HG03439 (cell line): ENCODE results near the gene SMIM26.
A peak's percentile ranks its signal among the peaks of the same experiment; 100 is the strongest.
"Not testable (repeated sequence)": the region's sequence is repeated elsewhere in the genome, so short reads cannot be mapped to it uniquely, and the experiment has no call there.

Experiments used
- ATAC-seq: cut with Tn5 transposase; IDR thresholded peaks from one replicate; pipeline ENCODE4 v1.9.1; 2021; ENCODE audit warnings: mild to moderate bottlenecking, moderate library complexity; ENCODE audit not compliant: unreplicated experiment

The SMIM26 gene

DNA sequence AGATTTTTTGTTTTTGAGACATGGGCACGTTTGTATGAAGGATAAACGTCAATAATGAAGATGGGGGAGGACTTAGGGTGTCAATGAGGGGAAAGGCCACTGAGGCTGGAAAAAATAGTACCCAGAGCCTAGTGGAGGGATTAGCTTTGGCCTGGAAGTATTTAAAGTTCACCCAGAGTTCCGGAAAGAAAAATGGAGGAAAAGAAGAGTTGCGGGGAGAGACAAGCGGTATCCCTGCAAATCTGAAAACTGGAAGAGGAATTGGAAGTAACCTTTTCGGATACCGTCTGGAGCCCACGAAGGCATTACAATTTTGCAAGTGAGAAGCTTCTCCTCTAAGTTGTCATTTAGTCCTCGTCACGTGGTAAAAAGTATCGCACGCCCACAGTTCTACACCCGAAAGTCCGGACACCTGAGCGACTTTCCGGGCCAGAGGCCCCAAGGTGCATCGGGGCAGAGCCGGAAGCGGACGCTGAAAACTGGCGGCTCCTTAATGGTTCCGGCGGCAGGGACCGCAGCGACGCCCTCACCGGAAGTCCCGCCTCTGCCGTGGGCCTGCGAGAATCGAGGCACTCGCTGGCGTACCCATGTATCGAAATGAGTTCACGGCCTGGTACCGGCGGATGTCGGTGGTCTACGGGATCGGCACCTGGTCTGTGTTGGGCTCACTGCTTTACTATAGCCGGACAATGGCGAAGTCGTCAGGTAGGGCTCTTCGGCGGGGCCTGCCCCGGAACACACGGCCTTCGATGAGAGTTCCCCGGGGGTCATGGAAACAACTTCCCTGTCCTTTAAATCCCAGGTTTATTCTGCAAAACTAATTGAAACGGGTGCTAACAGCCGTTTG lies at the start of gene SMIM26:
TSS of gene SMIM26 (plus strand) at position 541 of the 847 bp plus-strand sequence. CDS start at position 588, 47 bp downstream.
- ATAC-seq, result peak; percentile 98

DNA sequence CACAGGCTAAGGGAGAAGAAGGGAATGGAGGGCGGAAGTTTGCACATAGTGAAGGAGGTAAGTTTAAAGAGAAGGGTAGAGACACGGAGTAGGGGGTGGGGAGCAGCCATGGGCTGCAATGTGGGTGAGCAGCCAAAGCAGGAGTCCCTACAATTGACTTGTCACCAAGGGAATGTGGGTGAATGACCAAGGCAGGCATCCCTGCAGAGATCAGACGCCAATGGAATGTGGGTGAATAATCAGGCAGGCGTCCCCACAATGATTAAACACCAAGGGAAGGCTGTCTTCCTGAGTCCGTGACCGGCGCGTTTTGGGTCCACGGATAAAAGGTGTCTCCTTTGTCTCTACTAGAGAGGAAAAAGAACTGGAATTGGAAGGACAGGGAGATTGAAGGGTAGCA lies 45.2 kb upstream of the SMIM26 start:
- not testable (repeated sequence) for ATAC-seq

GRCh38 chr20:18523066-18523465 lies 44.2 kb upstream of the SMIM26 start:
- no peak for ATAC-seq

- ATAC-seq, result no peak
Measured at GRCh38 chr20:18524646-18525045, 42.6 kb upstream of the SMIM26 start.

DNA sequence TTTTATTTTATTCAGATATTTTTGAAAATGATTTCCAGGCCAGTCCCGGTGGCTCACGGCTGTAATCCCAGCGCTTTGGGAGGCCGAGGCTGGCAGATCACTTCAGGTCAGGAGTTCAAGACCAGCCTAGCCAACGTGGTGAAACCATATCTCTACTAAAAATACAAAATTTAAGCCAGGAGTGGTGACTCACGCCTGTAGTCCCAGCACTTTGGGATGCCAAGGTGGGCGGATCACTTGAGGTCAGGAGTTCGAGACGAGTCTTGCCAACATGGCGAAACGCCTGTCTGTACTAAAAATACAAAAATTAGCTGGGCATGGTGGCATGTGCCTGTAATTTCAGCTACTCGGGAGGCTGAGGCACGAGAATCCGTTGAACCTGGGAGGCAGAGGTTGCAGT lies 40.5 kb upstream of the SMIM26 start:
- not testable (repeated sequence) for ATAC-seq

GRCh38 chr20:18527339-18527738 lies 39.9 kb upstream of the SMIM26 start:
- no peak for ATAC-seq

DNA sequence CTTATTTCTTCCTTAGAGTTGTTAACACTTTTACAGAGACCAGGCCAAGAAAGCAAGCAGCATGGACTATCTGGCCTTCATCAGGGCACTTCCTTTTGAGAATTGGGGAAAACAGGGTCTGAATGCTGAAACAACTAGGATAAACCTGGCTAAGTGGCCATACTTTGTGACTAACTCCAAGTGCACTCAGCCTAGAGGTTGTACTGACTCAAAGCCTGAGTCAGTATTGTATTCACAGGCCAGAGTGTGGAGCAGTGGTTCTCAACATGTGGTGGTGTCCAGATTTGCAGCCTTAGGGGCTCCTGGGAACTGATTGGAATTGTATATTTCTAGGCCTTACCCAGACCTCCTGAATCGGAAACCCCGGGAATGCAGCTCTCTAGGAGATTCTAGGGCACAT lies 39.4 kb upstream of the SMIM26 start:
- no peak for ATAC-seq

- no peak for ATAC-seq
Measured at GRCh38 chr20:18529041-18529440, 38.2 kb upstream of the SMIM26 start.

GRCh38 chr20:18532626-18533025 lies 34.6 kb upstream of the SMIM26 start:
- ATAC-seq, result no peak

DNA sequence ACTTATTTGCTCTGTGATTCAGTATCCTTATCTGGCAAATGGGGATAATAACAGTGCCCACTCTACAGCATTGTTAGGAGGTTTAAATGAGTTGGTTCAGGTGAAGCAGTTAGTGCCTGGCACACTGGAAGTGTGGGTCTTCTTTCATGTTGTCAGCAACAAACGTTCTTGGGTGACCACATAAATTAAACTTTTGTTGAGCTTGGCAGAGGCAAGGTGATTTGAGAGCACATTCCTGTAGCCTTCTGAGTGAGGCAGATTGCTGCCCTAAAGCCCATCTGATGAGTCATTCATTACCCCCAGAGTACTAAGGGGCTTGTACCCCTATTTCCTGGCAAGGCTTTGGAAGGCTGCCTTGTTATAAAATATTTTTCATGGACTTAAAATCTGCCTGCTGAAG lies 33.7 kb upstream of the SMIM26 start:
- no peak for ATAC-seq

DNA sequence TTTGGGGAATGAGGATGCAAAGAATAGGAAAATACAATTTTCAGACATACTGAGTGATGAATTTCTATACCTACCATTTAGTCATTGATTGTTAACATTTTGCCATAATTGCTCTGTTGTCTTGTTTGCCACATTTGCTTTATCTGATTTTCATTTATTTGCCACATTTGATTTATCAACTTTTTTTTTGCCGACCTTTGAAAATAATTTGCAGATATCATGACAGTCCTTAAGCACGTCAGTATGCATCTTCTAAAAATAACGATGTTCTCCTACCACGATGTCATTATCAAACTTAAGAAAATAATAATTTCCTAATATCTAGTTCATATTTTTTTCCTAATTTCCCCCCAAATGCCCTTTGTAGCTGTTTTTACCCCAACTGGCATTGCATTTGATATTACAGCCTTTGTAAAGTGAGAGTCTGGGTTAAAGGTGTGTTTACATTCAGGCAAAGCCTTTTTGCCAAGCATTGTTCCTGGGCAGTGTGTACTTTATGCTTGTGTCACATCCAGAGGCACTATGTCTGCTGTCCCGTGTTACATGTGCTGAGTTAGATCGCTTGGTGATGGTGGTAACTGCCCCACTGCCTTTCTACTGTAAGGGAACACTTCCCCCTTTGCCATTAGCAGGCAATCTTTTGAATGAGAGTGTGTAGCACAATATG lies 33.1 kb upstream of the SMIM26 start:
- ATAC-seq, result no peak

GRCh38 chr20:18537651-18538050 lies 29.6 kb upstream of the SMIM26 start:
- no peak for ATAC-seq

GRCh38 chr20:18541741-18542140 lies 25.5 kb upstream of the SMIM26 start:
- ATAC-seq, result no peak

DNA sequence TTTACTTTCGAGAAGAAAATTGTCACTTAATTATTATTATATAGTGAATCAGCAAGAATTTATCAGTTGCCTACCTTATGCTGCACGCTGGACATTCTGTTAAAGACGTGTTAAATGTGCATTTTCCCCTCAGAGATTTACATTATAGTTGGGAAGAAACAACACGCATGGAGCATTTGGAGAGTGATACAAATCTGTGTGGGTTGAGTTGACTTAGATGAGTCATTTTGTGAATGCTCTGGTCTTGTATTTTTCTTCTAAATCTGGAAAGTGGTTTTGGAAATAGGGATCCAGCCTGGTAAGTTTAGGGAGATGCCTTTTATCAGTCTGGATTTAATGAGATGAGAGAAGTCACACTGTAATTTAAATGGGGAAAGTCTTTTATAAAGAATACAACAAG lies 24.0 kb upstream of the SMIM26 start:
- ATAC-seq, result no peak

GRCh38 chr20:18543932-18544331 lies 23.3 kb upstream of the SMIM26 start:
- ATAC-seq, result no peak

GRCh38 chr20:18545566-18545965 lies 21.7 kb upstream of the SMIM26 start:
- ATAC-seq, result no peak

DNA sequence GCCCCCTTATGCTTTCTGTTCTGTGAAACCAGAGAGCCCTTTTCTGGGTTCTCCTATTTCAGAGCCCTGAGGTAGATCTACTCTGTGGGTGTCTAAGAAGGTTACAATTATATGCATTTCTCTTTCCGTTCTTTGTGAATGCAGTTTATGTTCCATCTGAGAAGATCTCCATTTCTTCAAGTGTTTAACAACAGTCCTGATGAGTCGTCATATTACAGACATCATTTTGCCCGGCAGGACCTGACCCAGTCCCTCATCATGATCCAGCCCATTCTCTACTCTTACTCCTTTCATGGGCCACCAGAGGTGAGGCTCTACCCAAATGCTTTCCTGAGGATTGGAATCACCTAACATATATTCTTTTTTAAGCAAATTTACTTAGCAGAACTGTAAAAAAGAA lies 18.8 kb upstream of the SMIM26 start:
- no peak for ATAC-seq

DNA sequence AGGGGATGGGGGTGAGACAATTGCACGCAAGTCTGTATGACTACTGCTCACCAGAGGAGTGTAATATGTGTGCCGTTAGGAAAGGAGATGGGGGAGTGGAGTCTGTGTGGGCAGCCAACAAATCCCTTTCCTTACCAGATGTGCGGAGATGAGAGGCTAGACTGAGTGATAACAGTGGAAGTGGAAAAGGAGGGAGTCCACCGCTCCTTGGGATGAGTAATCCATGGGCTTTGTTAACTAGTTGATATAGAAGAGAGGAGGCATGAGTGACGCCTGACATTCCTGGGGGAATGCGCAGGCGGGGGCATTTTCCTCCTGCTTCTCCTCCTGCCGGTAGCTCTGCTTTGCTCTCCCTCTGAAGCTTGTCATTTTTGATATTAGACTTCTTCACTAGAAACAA lies 13.5 kb upstream of the SMIM26 start:
- ATAC-seq, result no peak

- peak; percentile 15 for ATAC-seq
Measured at GRCh38 chr20:18567739-18568091, 483 bp downstream of the SMIM26 start.

DNA sequence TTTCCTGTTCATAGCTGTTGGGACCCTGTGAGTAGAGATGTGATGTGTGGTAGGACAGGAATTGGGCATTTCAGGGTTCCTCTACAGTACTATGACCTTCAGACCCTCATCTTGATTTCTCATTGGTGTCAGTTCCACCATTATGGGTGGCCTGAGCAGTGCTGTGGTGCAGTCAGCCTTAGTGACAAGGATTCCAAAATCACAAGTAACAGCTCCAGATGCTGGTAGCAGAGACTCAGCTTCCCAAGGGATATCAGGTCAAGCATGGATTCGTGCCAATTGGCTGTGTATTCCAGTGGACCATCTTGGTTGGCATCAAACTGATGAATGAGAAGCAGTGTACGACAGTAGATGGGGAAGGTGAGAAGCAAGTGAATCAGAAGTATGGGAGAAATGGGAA lies 3.8 kb downstream of the SMIM26 start:
- ATAC-seq, result no peak

DNA sequence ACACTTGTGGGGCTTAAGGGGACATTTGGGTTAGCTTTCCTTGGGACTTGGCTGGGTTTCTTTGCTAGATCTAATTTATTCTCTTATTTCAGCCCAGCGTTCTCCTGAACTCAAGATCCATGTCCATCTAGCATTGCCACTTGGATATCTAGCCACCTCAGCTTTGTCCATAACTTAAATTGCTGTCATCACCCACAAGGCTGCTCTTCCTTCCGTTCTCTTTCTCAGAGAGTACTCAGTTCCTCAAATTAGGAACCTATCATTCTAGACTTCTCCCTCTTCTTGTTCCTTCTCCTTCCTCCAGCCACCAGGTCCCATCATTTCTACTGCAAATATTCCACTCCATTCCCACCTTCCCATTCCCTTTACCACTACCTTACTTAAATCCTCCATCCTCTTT lies 4.3 kb downstream of the SMIM26 start:
- no peak for ATAC-seq

DNA sequence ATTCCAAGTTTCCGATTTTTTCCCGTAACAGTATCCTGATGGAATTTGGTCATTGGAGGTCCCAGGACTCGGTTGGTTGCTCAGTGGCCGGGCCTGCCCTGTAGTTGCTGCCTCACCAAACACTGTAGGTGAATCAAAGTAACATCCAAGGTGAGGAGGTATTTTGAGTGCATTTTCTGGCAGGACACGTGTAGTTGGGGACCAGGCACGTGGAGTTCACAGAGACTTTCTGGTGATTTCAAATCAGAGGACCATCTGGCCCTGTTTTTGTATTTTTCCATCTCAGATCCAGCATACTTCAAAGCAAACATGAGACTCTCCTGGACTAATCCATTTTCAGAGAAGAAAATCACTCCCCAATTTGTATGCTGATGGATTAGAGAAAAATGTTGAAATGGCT lies 10.7 kb downstream of the SMIM26 start:
- ATAC-seq, result no peak
